Measurements from ENCODE around the gene TDRD9. TPM values are rescaled to one million over a fixed set of nuclear protein-coding genes. Genes with fewer than 3 reads are reported as not detected.

TDRD9 gene
- total and polyA plus RNA-seq, 2 of the 4 experiments (the other 2 are of a cell fraction), result 0.07 to 0.18 TPM

DNA sequence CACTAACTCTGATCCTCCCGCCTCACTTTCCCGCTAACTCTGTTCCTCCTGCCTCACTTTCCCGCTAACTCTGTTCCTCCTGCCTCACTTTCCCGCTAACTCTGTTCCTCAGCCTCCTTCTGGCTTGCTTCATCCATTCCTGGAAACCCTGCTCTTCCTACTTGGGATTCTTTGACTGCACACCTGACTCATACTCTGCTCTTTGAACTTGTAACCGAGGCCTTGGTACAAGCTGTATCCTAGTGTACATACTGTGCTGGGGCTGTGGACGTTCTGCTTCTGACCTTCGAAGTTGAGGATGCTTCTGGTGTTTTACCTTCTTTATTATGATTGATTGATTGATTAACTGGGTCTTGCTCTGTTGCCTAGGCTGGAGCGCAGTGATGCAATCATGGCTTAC is 77.2 kb downstream of the TDRD9 start:
- H3K14ac ChIP-seq (replicated peaks; ENCODE audit: low read depth, low read length), result no peak overlapping the region
- POLR2A ChIA-PET (ENCODE audit: unreplicated experiment), result no interaction called here
- no peaks in the 10 kb centered on the region for H3K9me3 ChIP-seq (ENCODE audit: control insufficient read depth, insufficient read depth, low read length)
- no peak overlapping the region for H3K9ac ChIP-seq (ENCODE audit: low read depth, low read length)
- H3K18ac ChIP-seq (ENCODE audit: low read depth, low read length), result no peak overlapping the region
- H3K79me1 ChIP-seq (ENCODE audit: low read depth in 1 of 2, low read length in 2 of 2), result no peaks in the 10 kb centered on the region
- H4K8ac ChIP-seq (ENCODE audit: low read depth in 2 of 2, low read length in 2 of 2), result no peak overlapping the region
- H2AK5ac ChIP-seq (ENCODE audit: low read depth, low read length), result no peak overlapping the region
- no peak overlapping the region for H2BK120ac ChIP-seq (ENCODE audit: low read depth, low read length)
- H3K4ac ChIP-seq (ENCODE audit: low read depth, low read length), result no peak overlapping the region
- H3K4me2 ChIP-seq (ENCODE audit: low read depth, low read length), result no peak overlapping the region
- H4K5ac ChIP-seq (ENCODE audit: low read depth, low read length), result no peak overlapping the region
- H3K36me3 ChIP-seq (ENCODE audit: control insufficient read depth, insufficient read depth, low read length), result no peaks in the 10 kb centered on the region
- TF ChIP-seq, protein P1, sequence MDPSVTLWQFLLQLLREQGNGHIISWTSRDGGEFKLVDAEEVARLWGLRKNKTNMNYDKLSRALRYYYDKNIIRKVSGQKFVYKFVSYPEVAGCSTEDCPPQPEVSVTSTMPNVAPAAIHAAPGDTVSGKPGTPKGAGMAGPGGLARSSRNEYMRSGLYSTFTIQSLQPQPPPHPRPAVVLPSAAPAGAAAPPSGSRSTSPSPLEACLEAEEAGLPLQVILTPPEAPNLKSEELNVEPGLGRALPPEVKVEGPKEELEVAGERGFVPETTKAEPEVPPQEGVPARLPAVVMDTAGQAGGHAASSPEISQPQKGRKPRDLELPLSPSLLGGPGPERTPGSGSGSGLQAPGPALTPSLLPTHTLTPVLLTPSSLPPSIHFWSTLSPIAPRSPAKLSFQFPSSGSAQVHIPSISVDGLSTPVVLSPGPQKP (IDR thresholded peaks at IDR 0.05; ENCODE audit: borderline replicate concordance, low read depth, low read length), result no peak
- no peak for TF ChIP-seq BHLHE40 (IDR thresholded peaks at IDR 0.05; ENCODE audit: low read depth, low read length)
- TF ChIP-seq MXI1 (IDR thresholded peaks at IDR 0.05; ENCODE audit: borderline replicate concordance, low read depth, low read length), result no peak
- TF ChIP-seq NFE2L2 (IDR thresholded peaks at IDR 0.05; ENCODE audit: low read depth, low read length), result no peak
- TF ChIP-seq CEBPB (IDR thresholded peaks at IDR 0.05; ENCODE audit: low read depth, low read length), result no peak
- TF ChIP-seq RAD21 (IDR thresholded peaks at IDR 0.05; ENCODE audit: low read length), result no peak
- TF ChIP-seq CHD1 (IDR thresholded peaks at IDR 0.05; ENCODE audit: low read depth, low read length), result no peak
- TF ChIP-seq SMC3 (IDR thresholded peaks at IDR 0.05; ENCODE audit: low read depth, low read length), result no peak
- TF ChIP-seq FOS (IDR thresholded peaks at IDR 0.05; ENCODE audit: low read depth, low read length), result no peak
- TF ChIP-seq MAZ (IDR thresholded peaks at IDR 0.05; ENCODE audit: borderline replicate concordance, low read depth, low read length), result no peak
- TF ChIP-seq, protein P2, sequence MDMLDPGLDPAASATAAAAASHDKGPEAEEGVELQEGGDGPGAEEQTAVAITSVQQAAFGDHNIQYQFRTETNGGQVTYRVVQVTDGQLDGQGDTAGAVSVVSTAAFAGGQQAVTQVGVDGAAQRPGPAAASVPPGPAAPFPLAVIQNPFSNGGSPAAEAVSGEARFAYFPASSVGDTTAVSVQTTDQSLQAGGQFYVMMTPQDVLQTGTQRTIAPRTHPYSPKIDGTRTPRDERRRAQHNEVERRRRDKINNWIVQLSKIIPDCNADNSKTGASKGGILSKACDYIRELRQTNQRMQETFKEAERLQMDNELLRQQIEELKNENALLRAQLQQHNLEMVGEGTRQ (IDR thresholded peaks at IDR 0.05; ENCODE audit: low read depth, low read length), result no peak
- no peak for TF ChIP-seq POLR2A (IDR thresholded peaks at IDR 0.05; ENCODE audit: low read depth, low read length)
- no peak for TF ChIP-seq RCOR1 (IDR thresholded peaks at IDR 0.05; ENCODE audit: insufficient replicate concordance, low read length)
- TF ChIP-seq, protein P3, sequence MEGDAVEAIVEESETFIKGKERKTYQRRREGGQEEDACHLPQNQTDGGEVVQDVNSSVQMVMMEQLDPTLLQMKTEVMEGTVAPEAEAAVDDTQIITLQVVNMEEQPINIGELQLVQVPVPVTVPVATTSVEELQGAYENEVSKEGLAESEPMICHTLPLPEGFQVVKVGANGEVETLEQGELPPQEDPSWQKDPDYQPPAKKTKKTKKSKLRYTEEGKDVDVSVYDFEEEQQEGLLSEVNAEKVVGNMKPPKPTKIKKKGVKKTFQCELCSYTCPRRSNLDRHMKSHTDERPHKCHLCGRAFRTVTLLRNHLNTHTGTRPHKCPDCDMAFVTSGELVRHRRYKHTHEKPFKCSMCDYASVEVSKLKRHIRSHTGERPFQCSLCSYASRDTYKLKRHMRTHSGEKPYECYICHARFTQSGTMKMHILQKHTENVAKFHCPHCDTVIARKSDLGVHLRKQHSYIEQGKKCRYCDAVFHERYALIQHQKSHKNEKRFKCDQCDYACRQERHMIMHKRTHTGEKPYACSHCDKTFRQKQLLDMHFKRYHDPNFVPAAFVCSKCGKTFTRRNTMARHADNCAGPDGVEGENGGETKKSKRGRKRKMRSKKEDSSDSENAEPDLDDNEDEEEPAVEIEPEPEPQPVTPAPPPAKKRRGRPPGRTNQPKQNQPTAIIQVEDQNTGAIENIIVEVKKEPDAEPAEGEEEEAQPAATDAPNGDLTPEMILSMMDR (conservative IDR thresholded peaks at IDR 0.05; ENCODE audit: low read depth, low read length), result no peak
- no peak for TF ChIP-seq RFX5 (IDR thresholded peaks at IDR 0.05; ENCODE audit: low read depth, low read length)
- no peak for TF ChIP-seq MAFK (IDR thresholded peaks at IDR 0.05; ENCODE audit: low read depth, low read length)
- H3K23ac ChIP-seq (ENCODE audit: low read depth, low read length), result no peak overlapping the region
- BruUV-seq (replicated peaks), result no TSS peak
- H2BK20ac ChIP-seq (ENCODE audit: low read depth, low read length), result no peak overlapping the region
- DNase-seq (no peak), ATAC-seq (ENCODE audit: low read depth) (no peak)
- H4K91ac ChIP-seq (ENCODE audit: insufficient read depth, low read depth, low read length), result no peak overlapping the region
- CTCF ChIA-PET, result no interaction called here
- WGBS, 2 experiments (ENCODE audit: extremely low coverage in 2 of 2, insufficient read length in 1 of 2), result 19% methylated on average over 3 of the region's 8 CpGs; no CpG with 5 or more reads in 1 of the 2 experiments
- no peak overlapping the region for H3K4me3 ChIP-seq (ENCODE audit: insufficient read depth, low read depth, low read length)
- intact Hi-C loops (cut with micrococcal nuclease), result no loop called here
- no peak overlapping the region for H3K27ac ChIP-seq (ENCODE audit: insufficient read depth, low read length)
- H3K9me1 ChIP-seq (ENCODE audit: insufficient read depth, low read length), result no peaks in the 10 kb centered on the region
- H4K20me1 ChIP-seq (ENCODE audit: insufficient read depth, low read length), result no peaks in the 10 kb centered on the region
- in situ Hi-C loops (cut with MboI; ENCODE audit: low sequenced_read_pairs), result no loop called here
- H3K4me1 ChIP-seq (ENCODE audit: control insufficient read depth, insufficient read depth, low read length), result no peaks in the 10 kb centered on the region
- H3K27me3 ChIP-seq (ENCODE audit: control insufficient read depth, insufficient read depth, low read length), result no peaks in the 10 kb centered on the region
- H3K56ac ChIP-seq (ENCODE audit: extremely low read depth, insufficient read depth, low read length), result no peak overlapping the region
- H2BK5ac ChIP-seq (ENCODE audit: low read depth, low read length, poor library complexity, severe bottlenecking), result no peak overlapping the region
- H2AFZ ChIP-seq (replicated peaks; ENCODE audit: low read length, poor library complexity), result no peak overlapping the region
- no peak overlapping the region for H2BK15ac ChIP-seq (ENCODE audit: low read depth, low read length)
- dilution Hi-C loops (cut with HindIII; ENCODE audit: low sequenced_read_pairs, unreplicated experiment), result no loop called here
- no peak overlapping the region for H2AK9ac ChIP-seq (replicated peaks; ENCODE audit: low read depth, low read length, poor library complexity)

All from IMR-90 (cell line).